HG02981 (cell line): ENCODE measurements around the gene SLC12A8.

Experiments
- ATAC-seq: cut with Tn5 transposase; IDR thresholded peaks from one replicate; pipeline ENCODE4 v1.9.1; 2021; ENCODE audit warnings: mild to moderate bottlenecking, moderate library complexity; ENCODE audit not compliant: unreplicated experiment

SLC12A8 gene

GRCh38 chr3:125156456-125156855 is 56.1 kb downstream of the SLC12A8 start:
- no peak for ATAC-seq

- ATAC-seq: no peak
Observed at GRCh38 chr3:125154800-125155269, 57.7 kb downstream of the SLC12A8 start.

- ATAC-seq: no peak
Observed at GRCh38 chr3:125154110-125154509, 58.4 kb downstream of the SLC12A8 start.

- ATAC-seq: no peak
Observed at GRCh38 chr3:125152951-125153350, 59.6 kb downstream of the SLC12A8 start.

GRCh38 chr3:125151916-125152315 is 60.6 kb downstream of the SLC12A8 start:
- ATAC-seq: no peak

GRCh38 chr3:125151442-125151817 is 61.1 kb downstream of the SLC12A8 start:
- no peak for ATAC-seq

- no peak for ATAC-seq
Observed at GRCh38 chr3:125150525-125151441, 61.8 kb downstream of the SLC12A8 start.

GRCh38 chr3:125149462-125149861 is 63.1 kb downstream of the SLC12A8 start:
- ATAC-seq: no peak

GRCh38 chr3:125148836-125149235 is 63.7 kb downstream of the SLC12A8 start:
- ATAC-seq: no peak

GRCh38 chr3:125148016-125148812 is 64.3 kb downstream of the SLC12A8 start:
- ATAC-seq: no peak

GRCh38 chr3:125147491-125147820 is 65.1 kb downstream of the SLC12A8 start:
- no peak for ATAC-seq

GRCh38 chr3:125146626-125147490 is 65.7 kb downstream of the SLC12A8 start:
- peak; percentile 54 for ATAC-seq

- no peak for ATAC-seq
Observed at GRCh38 chr3:125145751-125146475, 66.6 kb downstream of the SLC12A8 start.

GRCh38 chr3:125144653-125145314 is 67.8 kb downstream of the SLC12A8 start:
- no peak for ATAC-seq

GRCh38 chr3:125143982-125144652 is 68.4 kb downstream of the SLC12A8 start:
- ATAC-seq: no peak

GRCh38 chr3:125143538-125143937 is 69.0 kb downstream of the SLC12A8 start:
- no peak for ATAC-seq

- no peak for ATAC-seq
Observed at GRCh38 chr3:125142940-125143339, 69.6 kb downstream of the SLC12A8 start.

- ATAC-seq: no peak
Observed at GRCh38 chr3:125142420-125142778, 70.1 kb downstream of the SLC12A8 start.
